ENCODE results near the gene EFNB1. TPM values are rescaled to one million over a fixed set of nuclear protein-coding genes. Genes with fewer than 3 reads are reported as not detected.

Gene EFNB1
- total RNA-seq, 1 experiment from 2014 or later, result 7.0 TPM

- CTCF ChIA-PET, result no interaction called here
- Histone ChIP-seq H3K27me3 (replicated peaks; ENCODE audit: control insufficient read depth, insufficient read depth, low read length) (no peaks in the 10 kb centered on the region), H3K4me1 (no peaks in the 10 kb centered on the region), H3K36me3 (ENCODE audit: control insufficient read depth, insufficient read depth, low read length) (no peaks in the 10 kb centered on the region), H3K9me3 (no peaks in the 10 kb centered on the region), H3K4me3 (ENCODE audit: low read depth, low read length) (no peak overlapping the region)
- Mint-ChIP-seq H3K36me3 (ENCODE audit: insufficient read depth, unreplicated experiment) (no peaks in the 10 kb centered on the region), H3K9me3 (ENCODE audit: unreplicated experiment) (no peaks in the 10 kb centered on the region), H3K4me3 (ENCODE audit: unreplicated experiment) (no peak overlapping the region), H3K27ac (ENCODE audit: unreplicated experiment) (no peak overlapping the region), H3K27me3 (ENCODE audit: insufficient read depth, unreplicated experiment) (no peaks in the 10 kb centered on the region), H3K4me1 (ENCODE audit: low read depth, unreplicated experiment) (no peaks in the 10 kb centered on the region)
- POLR2A ChIA-PET, result no interaction called here
- BruUV-seq (replicated peaks), result no TSS peak
- no peak for DNase-seq
- TF ChIP-seq, protein P1, sequence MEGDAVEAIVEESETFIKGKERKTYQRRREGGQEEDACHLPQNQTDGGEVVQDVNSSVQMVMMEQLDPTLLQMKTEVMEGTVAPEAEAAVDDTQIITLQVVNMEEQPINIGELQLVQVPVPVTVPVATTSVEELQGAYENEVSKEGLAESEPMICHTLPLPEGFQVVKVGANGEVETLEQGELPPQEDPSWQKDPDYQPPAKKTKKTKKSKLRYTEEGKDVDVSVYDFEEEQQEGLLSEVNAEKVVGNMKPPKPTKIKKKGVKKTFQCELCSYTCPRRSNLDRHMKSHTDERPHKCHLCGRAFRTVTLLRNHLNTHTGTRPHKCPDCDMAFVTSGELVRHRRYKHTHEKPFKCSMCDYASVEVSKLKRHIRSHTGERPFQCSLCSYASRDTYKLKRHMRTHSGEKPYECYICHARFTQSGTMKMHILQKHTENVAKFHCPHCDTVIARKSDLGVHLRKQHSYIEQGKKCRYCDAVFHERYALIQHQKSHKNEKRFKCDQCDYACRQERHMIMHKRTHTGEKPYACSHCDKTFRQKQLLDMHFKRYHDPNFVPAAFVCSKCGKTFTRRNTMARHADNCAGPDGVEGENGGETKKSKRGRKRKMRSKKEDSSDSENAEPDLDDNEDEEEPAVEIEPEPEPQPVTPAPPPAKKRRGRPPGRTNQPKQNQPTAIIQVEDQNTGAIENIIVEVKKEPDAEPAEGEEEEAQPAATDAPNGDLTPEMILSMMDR (IDR thresholded peaks at IDR 0.05; ENCODE audit: insufficient read depth in 1 of 2, low read depth in 1 of 2, low read length in 1 of 2, severe bottlenecking in 1 of 2, unreplicated experiment in 1 of 2), result no peak
- intact Hi-C loops (cut with micrococcal nuclease; ENCODE audit: unreplicated experiment), result loop anchor here (5.0 kb wide), 2 partner anchors 73 to 333 kb away; no protein-coding TSS in a partner anchor
These were observed 4.2 kb upstream of the EFNB1 start for GRCh38 chrX:68824565-68825125.

DNA sequence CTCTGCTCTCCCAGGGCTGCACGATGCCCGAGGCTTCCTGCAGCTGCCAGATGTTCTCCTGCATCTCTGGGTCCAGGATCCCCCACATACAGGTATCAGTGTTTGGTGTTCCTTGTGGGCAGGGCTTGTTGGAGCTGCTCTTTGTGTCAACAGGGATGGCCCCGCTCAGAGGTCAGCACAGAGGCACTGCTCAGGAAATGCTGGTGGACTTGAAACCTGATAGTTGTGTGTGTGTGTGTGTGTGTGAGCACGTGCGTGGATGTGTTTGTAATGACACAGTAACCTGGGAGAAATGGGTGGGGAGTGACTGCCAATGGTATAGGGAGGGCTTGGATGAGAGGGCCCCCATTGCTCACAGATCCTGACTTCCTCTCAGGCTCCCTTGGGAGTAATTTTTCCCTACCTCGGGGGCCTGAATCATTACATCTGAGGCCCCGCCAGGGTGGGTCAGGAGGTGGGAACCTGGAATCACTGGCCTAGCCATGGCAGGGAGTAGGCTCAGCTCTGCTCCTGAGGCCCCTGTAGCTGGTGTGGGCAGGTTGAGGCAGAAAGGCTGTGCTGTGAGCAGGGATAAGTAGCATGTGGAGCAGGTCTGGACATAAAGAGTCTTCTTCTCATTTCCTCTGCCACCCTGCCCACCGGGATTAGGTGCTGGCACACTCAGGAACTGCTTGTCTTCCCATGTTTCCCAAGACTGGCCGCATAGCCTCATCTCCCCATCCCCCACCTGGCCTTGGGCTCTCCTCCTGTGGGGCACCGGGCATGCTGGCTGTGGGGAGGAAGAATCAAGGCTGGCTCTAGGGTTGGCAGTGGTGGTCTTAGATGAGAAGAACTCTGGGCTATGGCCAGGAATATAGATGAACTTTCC, 2.5 kb upstream of the EFNB1 start:
- Histone ChIP-seq H3K27me3 (replicated peaks; ENCODE audit: control insufficient read depth, insufficient read depth, low read length) (no peaks in the 10 kb centered on the region), H3K36me3 (ENCODE audit: control insufficient read depth, insufficient read depth, low read length) (no peaks in the 10 kb centered on the region), H3K9me3 (no peaks in the 10 kb centered on the region), H3K4me3 (ENCODE audit: low read depth, low read length) (no peak overlapping the region), H3K4me1 (no peaks in the 10 kb centered on the region)
- BruUV-seq (replicated peaks), result no TSS peak
- CTCF ChIA-PET, result no interaction called here
- Mint-ChIP-seq H3K4me1 (ENCODE audit: low read depth, unreplicated experiment) (no peaks in the 10 kb centered on the region), H3K9me3 (ENCODE audit: unreplicated experiment) (no peaks in the 10 kb centered on the region), H3K4me3 (ENCODE audit: unreplicated experiment) (no peak overlapping the region), H3K27ac (ENCODE audit: unreplicated experiment) (no peak overlapping the region), H3K36me3 (ENCODE audit: insufficient read depth, unreplicated experiment) (no peaks in the 10 kb centered on the region), H3K27me3 (ENCODE audit: insufficient read depth, unreplicated experiment) (no peaks in the 10 kb centered on the region)
- POLR2A ChIA-PET, result no interaction called here
- DNase-seq, result no peak
- TF ChIP-seq, protein P1 (IDR thresholded peaks at IDR 0.05; ENCODE audit: insufficient read depth in 1 of 2, low read depth in 1 of 2, low read length in 1 of 2, severe bottlenecking in 1 of 2, unreplicated experiment in 1 of 2), result no peak
- intact Hi-C loops (cut with micrococcal nuclease; ENCODE audit: unreplicated experiment), result loop anchor here (5.0 kb wide), 2 partner anchors 71 to 331 kb away; no protein-coding TSS in a partner anchor

GRCh38 chrX:68827256-68827655, 1.6 kb upstream of the EFNB1 start:
- CTCF ChIA-PET, result interaction anchor here (0.7 to 2.5 kb wide), 12 partner anchors 17 to 561 kb away, joined by 3 to 31 read pairs (median 6); no protein-coding TSS in a partner anchor

More at GRCh38 chrX:68827256-68827655, 1.6 kb upstream of the EFNB1 start:
- TF ChIP-seq, protein P1 (IDR thresholded peaks at IDR 0.05; ENCODE audit: insufficient read depth in 1 of 2, low read depth in 1 of 2, low read length in 1 of 2, severe bottlenecking in 1 of 2, unreplicated experiment in 1 of 2), result no peak
- intact Hi-C loops (cut with micrococcal nuclease; ENCODE audit: unreplicated experiment), result loop anchor here (5.0 kb wide), 2 partner anchors 70 to 330 kb away; no protein-coding TSS in a partner anchor
- no TSS peak for BruUV-seq (replicated peaks)
- DNase-seq, result no peak
- Histone ChIP-seq H3K36me3 (ENCODE audit: control insufficient read depth, insufficient read depth, low read length) (no peaks in the 10 kb centered on the region), H3K27me3 (replicated peaks; ENCODE audit: control insufficient read depth, insufficient read depth, low read length) (no peaks in the 10 kb centered on the region), H3K4me3 (ENCODE audit: low read depth, low read length) (no peak overlapping the region), H3K4me1 (no peaks in the 10 kb centered on the region), H3K9me3 (no peaks in the 10 kb centered on the region)
- Mint-ChIP-seq H3K9me3 (ENCODE audit: unreplicated experiment) (no peaks in the 10 kb centered on the region), H3K4me1 (ENCODE audit: low read depth, unreplicated experiment) (no peaks in the 10 kb centered on the region), H3K36me3 (ENCODE audit: insufficient read depth, unreplicated experiment) (no peaks in the 10 kb centered on the region), H3K27ac (ENCODE audit: unreplicated experiment) (no peak overlapping the region), H3K27me3 (ENCODE audit: insufficient read depth, unreplicated experiment) (no peaks in the 10 kb centered on the region), H3K4me3 (ENCODE audit: unreplicated experiment) (no peak overlapping the region)
- POLR2A ChIA-PET, result no interaction called here

All from Caco-2 (cell line).